HG03039 (cell line): ENCODE data around the gene DYNC2I2.
"Not testable (repeated sequence)": the region's sequence is repeated elsewhere in the genome, so short reads cannot be mapped to it uniquely, and the experiment has no call there.

Experiments used
- ATAC-seq: cut with Tn5 transposase; IDR thresholded peaks from one replicate; pipeline ENCODE4 v1.9.1; 2021; ENCODE audit warnings: mild to moderate bottlenecking, moderate library complexity; ENCODE audit not compliant: unreplicated experiment

The DYNC2I2 gene

GRCh38 chr9:128656416-128657343 is at the start of gene DYNC2I2:
Gene DYNC2I2 (minus strand): TSS chr9:128656847. CDS start chr9:128656726, 121 bp downstream.
- ATAC-seq, result peak; percentile 56

- ATAC-seq, result no peak
Measured at GRCh38 chr9:128706045-128706444, 49.4 kb upstream of the DYNC2I2 start.

- no peak for ATAC-seq
Measured at GRCh38 chr9:128705051-128705965, 48.7 kb upstream of the DYNC2I2 start.

- ATAC-seq, result no peak
Measured at GRCh38 chr9:128704356-128704670, 47.7 kb upstream of the DYNC2I2 start.

- no peak for ATAC-seq
Measured at GRCh38 chr9:128703616-128704355, 47.1 kb upstream of the DYNC2I2 start.

GRCh38 chr9:128702949-128703615 is 46.4 kb upstream of the DYNC2I2 start:
- no peak for ATAC-seq

- peak; percentile 71 for ATAC-seq
Measured at GRCh38 chr9:128702445-128702948, 45.9 kb upstream of the DYNC2I2 start, which contains the start of gene PKN3. Gene PKN3 (plus strand): TSS chr9:128702503. CDS start chr9:128702916, 413 bp downstream.

GRCh38 chr9:128701227-128701854 is 44.7 kb upstream of the DYNC2I2 start:
- ATAC-seq, result no peak

- ATAC-seq, result not testable (repeated sequence)
Measured at GRCh38 chr9:128699096-128699795, 42.6 kb upstream of the DYNC2I2 start.

- ATAC-seq, result no peak
Measured at GRCh38 chr9:128696923-128697707, 40.5 kb upstream of the DYNC2I2 start.

- ATAC-seq, result no peak
Measured at GRCh38 chr9:128694344-128694743, 37.7 kb upstream of the DYNC2I2 start.

- not testable (repeated sequence) for ATAC-seq
Measured at GRCh38 chr9:128693738-128694137, 37.1 kb upstream of the DYNC2I2 start.

- no peak for ATAC-seq
Measured at GRCh38 chr9:128690684-128691034, 34.0 kb upstream of the DYNC2I2 start.

- peak; percentile 5 for ATAC-seq
Measured at GRCh38 chr9:128689820-128690683, 33.4 kb upstream of the DYNC2I2 start.

- ATAC-seq, result peak; percentile 28
Measured at GRCh38 chr9:128689293-128689774, 32.7 kb upstream of the DYNC2I2 start.

- ATAC-seq, result peak; percentile 61
Measured at GRCh38 chr9:128688501-128689292, 32.0 kb upstream of the DYNC2I2 start, which contains the start of gene SET. Gene SET (plus strand): TSS chr9:128689222. CDS start chr9:128689583, 361 bp downstream.
